ENCODE data around the gene KRTAP20-2. TPM values are rescaled to one million over a fixed set of nuclear protein-coding genes. Genes with fewer than 3 reads are reported as not detected.

KRTAP20-2 gene
- polyA plus RNA-seq, 3 donors: not detected

GRCh38 chr21:30620080-30620479 is 14.9 kb upstream of the KRTAP20-2 start:
- H3K36me3 ChIP-seq (replicated peaks in 1 of 2; ENCODE audit: control insufficient read depth in 1 of 2, insufficient read depth in 2 of 2, low read length in 2 of 2): no peaks in the 10 kb centered on the region
- intact Hi-C loops (cut with micrococcal nuclease): no loop called here
- no peak overlapping the region for H3K4me2 ChIP-seq (replicated peaks; ENCODE audit: extremely low read depth, low read length, poor library complexity, severe bottlenecking)
- H4K20me1 ChIP-seq (ENCODE audit: insufficient read depth, low read length): no peaks in the 10 kb centered on the region
- Mint-ChIP-seq H3K27ac (no peak overlapping the region), H3K9me3 (peaks cover 2 to 16% (median 11%) of the 10 kb centered on the region in 7 donors), H3K4me1 (no peaks in the 10 kb centered on the region), H3K27me3 (ENCODE audit: low read depth in 3 of 3) (no peaks in the 10 kb centered on the region), H3K36me3 (no peaks in the 10 kb centered on the region), H3K4me3 (no peak overlapping the region)
- no peak overlapping the region for H3K27ac ChIP-seq (ENCODE audit: low read depth in 1 of 2, low read length in 2 of 2)
- no peak overlapping the region for H2AFZ ChIP-seq (ENCODE audit: insufficient read depth, low read depth, low read length, poor library complexity, severe bottlenecking)
- no peak overlapping the region for H3K4me3 ChIP-seq (replicated peaks in 1 of 3; ENCODE audit: low read depth in 2 of 3, low read length in 3 of 3)
- no peak for TF ChIP-seq CTCF (IDR thresholded peaks at IDR 0.05)
- H3K9ac ChIP-seq (ENCODE audit: insufficient read depth, low read length, poor library complexity, severe bottlenecking): no peak overlapping the region
- DNase-seq: no peak
- no peaks in the 10 kb centered on the region for H3K79me2 ChIP-seq (ENCODE audit: insufficient read depth, low read length)
- peaks cover 20 to 31% of the 10 kb centered on the region in 2 donors for H3K9me3 ChIP-seq (replicated peaks in 1 of 2; ENCODE audit: control insufficient read depth in 1 of 2, insufficient read depth in 1 of 2, low read length in 2 of 2)
- no peaks in the 10 kb centered on the region for H3K27me3 ChIP-seq (ENCODE audit: control insufficient read depth in 2 of 2, insufficient read depth in 2 of 2, low read length in 2 of 2)
- no peaks in the 10 kb centered on the region for H3K4me1 ChIP-seq (ENCODE audit: control insufficient read depth in 1 of 2, insufficient read depth in 2 of 2, low read length in 2 of 2)

DNA sequence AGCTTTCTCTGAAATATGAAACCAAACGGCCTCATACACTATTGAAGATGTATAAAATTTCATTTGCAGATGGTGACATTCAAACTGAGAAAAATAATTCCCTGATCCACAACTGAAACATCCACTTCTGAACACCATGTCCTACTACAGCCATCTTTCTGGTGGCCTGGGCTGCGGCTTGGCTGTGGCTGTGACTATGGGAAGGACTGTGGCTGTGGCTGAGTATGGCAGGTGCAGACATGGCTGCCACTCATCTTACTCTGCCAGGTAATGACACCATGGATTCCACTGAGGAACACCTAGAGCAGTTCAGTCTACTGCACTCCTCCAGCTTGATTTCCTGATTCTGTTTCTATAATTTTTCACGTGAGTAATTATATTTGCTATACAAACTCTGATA is 14.5 kb upstream of the KRTAP20-2 start, which contains the start of gene KRTAP20-4:
Gene KRTAP20-4 (plus strand): TSS at position 106 of the 400 bp plus-strand sequence.
- Histone ChIP-seq H3K27me3 (ENCODE audit: control insufficient read depth in 2 of 2, insufficient read depth in 2 of 2, low read length in 2 of 2) (no peaks in the 10 kb centered on the region), H3K4me2 (replicated peaks; ENCODE audit: extremely low read depth, low read length, poor library complexity, severe bottlenecking) (no peak within 1 kb of the TSS), H4K20me1 (ENCODE audit: insufficient read depth, low read length) (no peaks in the 10 kb centered on the region), H3K9ac (ENCODE audit: insufficient read depth, low read length, poor library complexity, severe bottlenecking) (no peak within 1 kb of the TSS), H3K27ac (ENCODE audit: low read depth in 1 of 2, low read length in 2 of 2) (no peak within 1 kb of the TSS), H2AFZ (ENCODE audit: insufficient read depth, low read depth, low read length, poor library complexity, severe bottlenecking) (no peak within 1 kb of the TSS), H3K4me3 (replicated peaks in 1 of 3; ENCODE audit: low read depth in 2 of 3, low read length in 3 of 3) (no peak within 1 kb of the TSS), H3K79me2 (ENCODE audit: insufficient read depth, low read length) (no peaks in the 10 kb centered on the region), H3K9me3 (replicated peaks in 1 of 2; ENCODE audit: control insufficient read depth in 1 of 2, insufficient read depth in 1 of 2, low read length in 2 of 2) (peaks cover 24 to 31% of the 10 kb centered on the region in 2 donors), H3K4me1 (ENCODE audit: control insufficient read depth in 1 of 2, insufficient read depth in 2 of 2, low read length in 2 of 2) (no peaks in the 10 kb centered on the region), H3K36me3 (replicated peaks in 1 of 2; ENCODE audit: control insufficient read depth in 1 of 2, insufficient read depth in 2 of 2, low read length in 2 of 2) (no peaks in the 10 kb centered on the region)
- Mint-ChIP-seq H3K4me3 (no peak within 1 kb of the TSS), H3K9me3 (peaks cover 6 to 20% (median 8%) of the 10 kb centered on the region in 7 donors), H3K36me3 (no peaks in the 10 kb centered on the region), H3K4me1 (no peaks in the 10 kb centered on the region), H3K27ac (no peak within 1 kb of the TSS), H3K27me3 (ENCODE audit: low read depth in 3 of 3) (no peaks in the 10 kb centered on the region)
- no peak for TF ChIP-seq CTCF (IDR thresholded peaks at IDR 0.05)
- DNase-seq: no peak
- intact Hi-C loops (cut with micrococcal nuclease): no loop called here
- no CpG with 5 or more reads among the region's 3 CpGs for WGBS (ENCODE audit: insufficient coverage)
